Activated CD4-positive, alpha-beta T cell treated with anti-CD3 and anti-CD28 coated beads, Interleukin-2, amount 50 U/mL, for 1 hour (primary cell): ENCODE data around the gene ELFN1.

Experiments used
- DNase-seq: peaks from one replicate; pipeline ENCODE4 v3.0.0-alpha.2; 2020

Gene ELFN1

DNA sequence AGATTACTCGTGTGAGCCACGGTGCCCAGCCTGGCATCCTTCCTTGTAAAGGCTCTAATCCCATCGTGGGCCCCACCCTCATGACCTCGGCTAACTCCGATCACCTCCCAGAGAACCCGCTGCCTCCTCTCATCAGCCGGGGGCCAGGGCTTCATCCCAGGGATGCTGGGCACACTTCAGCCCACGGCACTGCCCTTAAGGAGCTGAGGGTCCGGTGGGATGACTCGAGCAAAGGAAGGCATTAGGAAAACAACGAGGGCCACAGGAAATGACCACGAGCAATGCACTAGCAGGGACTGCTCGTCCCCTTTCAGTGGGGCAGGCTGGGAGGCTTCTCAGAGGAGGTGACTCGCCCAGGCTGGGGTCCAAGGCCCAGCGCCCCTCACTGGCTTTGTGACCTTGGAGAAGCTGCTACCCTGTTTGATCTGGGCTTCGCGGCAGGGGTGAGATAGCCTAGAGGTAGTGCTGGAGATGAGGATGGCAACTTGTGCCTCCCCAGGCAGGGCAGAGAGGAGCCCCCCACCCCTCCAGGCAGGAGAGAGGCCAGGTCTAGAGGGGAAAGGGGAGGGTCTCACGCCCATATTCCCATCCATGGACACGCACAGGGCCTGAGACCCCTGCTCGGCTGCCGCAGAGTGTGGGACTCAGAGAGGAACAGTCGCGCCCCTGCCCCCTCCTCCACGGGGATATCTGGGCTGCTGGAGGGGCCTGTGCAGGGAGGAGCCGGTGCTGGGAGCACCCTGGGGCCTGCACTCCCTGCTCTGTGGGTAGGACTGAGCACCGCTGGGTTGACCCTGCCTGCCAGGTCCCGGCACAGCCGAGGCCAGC lies 26.8 kb downstream of the ELFN1 start:
- no peak for DNase-seq

DNA sequence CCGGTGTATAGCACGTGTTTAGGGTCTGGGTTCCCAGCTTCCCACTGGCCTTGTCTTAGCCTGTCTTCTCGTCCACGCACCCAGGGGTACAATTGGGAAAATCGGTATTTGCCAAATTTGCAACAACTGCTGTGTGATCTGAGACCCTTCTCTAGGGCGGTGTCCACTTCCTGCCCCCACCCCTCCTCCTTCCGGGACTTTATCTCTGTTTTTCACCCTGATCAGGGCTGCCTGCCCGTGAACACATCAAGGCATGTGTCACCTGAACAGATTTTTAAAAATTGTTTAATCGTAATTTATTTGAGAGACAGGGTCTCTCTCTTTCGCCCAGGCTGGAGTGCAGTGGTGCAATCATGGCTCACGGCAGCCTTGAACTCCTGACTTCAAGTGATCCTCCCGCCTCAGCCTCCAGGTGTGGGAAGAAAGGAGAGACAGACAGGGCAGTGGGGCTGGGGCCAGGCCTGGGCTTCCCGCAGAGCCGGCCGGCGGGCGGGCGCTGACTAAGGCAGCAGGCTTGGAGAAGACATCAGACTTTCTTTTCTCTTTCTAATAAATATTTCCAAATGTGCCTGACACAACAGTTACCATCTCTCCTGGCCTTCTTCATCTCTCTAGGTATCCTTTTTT lies 27.5 kb downstream of the ELFN1 start:
- DNase-seq = no peak

- DNase-seq = no peak
Observed at GRCh38 chr7:1698201-1698600, 28.1 kb downstream of the ELFN1 start.

GRCh38 chr7:1698951-1699350 lies 28.9 kb downstream of the ELFN1 start:
- no peak for DNase-seq

DNA sequence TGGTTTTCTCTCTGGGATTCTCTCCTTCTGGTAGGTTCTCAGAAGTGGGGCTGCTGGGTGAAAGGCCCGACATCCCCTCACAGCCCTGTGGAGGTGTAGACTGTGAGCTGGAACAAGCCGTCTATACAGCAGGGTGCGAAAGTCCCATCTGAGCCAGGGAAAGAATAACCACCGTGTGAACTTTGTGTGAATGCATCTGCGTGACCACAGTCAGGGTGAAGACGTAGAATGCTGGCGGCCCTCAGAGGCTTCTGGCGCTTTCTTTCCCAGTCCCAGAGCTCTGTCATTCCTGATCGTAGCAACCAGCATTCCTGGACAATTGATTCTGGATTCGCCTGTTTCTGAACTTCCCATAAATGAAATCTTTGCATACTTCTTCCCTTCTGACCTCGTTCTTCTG lies 30.0 kb downstream of the ELFN1 start:
- DNase-seq = no peak

DNA sequence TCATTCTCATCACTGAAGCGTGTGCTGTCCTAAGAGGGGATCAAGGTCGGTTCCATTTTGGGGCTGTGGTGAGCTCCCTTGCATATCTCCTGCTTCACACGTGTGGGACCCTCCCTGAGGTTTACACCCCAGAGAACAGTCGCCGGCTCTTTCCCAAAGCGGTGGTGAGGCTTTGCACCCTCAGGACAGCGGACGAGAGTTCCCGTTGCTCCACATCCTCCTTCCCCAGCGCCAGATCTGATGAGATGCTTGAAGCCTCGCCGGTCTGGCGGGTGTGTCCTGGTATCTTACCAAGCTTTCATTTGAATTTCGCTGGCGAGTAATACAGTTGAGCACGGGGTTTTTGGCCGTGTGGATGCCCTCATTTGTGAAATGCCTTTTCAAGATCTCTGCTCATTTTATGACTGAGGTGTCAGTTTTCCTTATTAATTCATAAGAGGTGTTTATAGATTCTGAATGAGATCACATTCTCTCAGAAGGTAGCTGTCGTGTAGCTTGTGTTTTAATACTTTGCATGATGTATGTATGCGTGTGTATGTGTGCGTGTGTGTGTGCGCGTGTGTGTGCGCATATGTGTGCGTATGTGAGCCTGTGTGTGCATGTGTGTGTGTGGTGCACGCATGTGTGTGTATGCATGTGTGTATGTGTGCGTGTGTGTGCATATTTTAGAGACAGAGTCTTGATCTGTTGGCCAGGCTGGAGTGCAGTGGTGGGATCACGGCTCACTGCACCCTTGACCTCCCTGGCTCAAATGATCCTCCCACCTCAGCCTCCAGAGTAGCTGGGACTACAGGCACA lies 30.7 kb downstream of the ELFN1 start:
- no peak for DNase-seq

- no peak for DNase-seq
Observed at GRCh38 chr7:1702652-1703051, 32.6 kb downstream of the ELFN1 start.

- no peak for DNase-seq
Observed at GRCh38 chr7:1703441-1703840, 33.4 kb downstream of the ELFN1 start.

DNA sequence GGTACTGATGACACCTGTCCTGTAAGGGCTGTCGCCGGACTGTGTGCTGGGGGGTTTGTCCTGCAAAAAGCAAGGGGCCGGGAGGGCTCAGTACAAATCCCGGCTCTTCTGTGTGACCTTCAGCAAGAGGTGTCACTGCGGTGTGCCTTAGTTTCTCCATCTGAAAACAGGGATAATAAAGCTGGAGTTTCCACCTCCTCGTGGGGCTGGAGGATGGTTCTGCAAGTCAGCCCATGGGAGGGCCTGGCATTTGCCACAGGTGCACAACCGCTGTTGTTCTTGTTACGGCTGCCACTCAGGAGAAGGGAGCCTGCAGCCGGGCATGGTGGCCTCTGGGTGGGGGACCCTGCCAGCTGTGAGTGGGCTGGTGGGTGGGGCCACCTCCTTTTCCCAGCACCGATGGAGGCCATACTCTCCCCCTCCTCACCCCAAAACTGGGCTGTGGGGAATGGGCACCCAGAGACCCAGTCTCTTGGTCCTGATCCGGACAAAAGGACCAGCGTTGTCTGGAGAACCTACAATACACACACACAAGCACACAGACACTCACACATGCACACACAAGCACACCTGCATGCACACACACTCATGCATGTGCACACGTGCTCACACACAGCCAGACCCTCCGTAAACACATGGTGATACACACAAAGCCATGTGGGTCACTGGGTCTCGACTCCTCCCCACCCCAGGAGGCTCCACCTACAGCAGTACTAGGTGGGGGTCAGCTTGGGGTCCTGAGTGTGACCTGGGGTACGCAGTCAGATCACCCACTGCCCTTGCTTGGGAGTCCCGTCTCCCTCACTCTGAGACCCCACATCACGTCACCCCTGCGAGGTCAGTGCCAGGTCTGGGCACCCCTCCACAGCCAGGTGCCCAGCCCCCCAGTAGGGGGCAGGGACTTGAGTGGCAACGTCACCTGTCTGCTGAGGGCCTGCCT lies 34.1 kb downstream of the ELFN1 start:
- DNase-seq = no peak

GRCh38 chr7:1704811-1705738 lies 35.0 kb downstream of the ELFN1 start:
- DNase-seq = no peak

DNA sequence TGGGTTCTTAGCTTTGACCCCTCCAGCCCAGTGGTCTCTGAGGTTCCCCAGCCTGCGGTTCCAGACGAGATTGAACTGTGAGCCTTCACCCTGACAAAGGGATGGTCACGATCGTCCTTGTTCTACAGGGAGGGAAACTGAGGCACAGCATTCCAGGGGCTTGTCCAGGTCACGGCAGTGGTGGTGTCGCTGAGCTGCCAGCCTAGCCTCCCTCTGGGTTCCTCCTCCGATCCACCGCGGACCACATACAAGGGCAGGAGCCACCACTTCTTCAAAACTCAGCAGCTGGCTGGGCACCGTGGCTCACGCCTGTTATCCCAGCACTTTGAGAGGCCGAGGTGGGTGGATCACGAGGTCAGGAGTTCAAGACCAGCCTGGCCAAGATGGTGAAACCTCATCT lies 35.8 kb downstream of the ELFN1 start:
- DNase-seq = no peak

- DNase-seq = no peak
Observed at GRCh38 chr7:1706381-1706720, 36.3 kb downstream of the ELFN1 start.

- DNase-seq = no peak
Observed at GRCh38 chr7:1706721-1707613, 36.9 kb downstream of the ELFN1 start.

DNA sequence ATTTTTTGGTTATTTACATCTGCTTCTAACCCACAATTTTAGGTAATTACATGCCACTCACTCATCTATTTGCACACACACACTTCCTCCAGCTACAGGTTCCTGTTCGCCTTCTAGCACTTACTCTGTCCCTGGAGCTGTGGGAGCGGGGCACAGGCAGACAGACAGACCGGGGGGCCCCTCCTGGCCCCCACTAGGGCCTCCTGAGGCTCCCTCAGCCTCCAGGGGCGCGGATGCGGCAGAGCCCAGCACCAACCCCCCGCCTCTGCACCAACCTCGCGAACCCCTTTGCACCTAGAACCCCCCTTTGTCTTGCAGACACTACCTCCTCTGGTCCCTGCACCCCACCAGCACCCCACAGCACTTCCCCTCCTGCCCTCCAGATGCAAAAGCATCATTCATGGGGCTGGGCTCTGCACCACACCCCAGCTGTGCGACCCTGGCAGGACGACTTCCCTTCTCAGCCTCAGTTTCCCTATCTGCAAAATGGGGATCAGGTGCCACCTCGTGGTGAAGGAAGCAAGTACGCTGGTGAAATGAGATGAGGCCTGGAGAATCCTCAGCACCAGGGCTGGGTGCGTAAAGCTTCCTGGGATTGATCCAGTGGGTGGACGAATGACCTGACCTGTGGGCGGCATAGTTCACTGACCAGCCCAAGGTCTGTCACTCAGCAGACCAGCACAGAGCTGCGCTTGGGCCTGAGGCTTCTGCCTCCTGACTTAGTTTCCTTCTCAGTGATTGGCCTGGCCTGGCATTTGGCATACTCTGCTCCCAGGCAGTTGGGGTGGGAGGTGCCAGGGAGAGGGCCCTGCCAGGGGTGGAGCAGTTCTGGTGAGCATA lies 37.9 kb downstream of the ELFN1 start:
- no peak for DNase-seq

DNA sequence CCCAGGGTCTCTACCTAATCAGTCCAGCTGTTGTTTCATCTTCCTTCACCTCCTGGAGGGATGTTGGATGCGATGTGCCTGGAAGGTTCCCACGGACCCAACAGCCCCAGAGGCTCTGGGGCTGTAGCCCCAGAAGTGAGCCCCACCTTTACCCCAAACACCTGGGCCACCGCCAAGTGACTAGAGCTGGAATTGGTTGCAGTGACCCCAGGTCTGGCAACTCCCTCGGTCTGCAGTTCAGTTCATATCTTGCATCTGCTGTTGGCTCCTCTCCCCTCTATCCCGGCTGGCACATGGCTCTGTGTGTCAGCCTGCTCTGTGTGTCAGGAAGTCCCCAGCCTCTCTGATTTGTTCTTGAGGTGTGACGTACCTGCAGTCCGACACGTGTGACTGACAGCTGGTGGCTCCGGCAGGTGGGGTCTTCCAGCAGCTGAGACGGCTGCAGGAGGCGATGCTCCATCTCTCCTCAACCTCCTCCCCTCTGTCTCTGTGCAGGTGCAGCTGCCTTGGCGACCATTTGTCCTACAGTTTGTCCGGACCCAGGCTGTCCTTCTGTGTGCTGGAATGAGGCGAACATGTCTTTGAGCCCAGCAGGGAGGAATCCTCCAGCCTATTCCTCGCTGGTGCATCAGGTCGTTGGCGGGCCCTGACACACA lies 38.6 kb downstream of the ELFN1 start:
- no peak for DNase-seq

- DNase-seq = no peak
Observed at GRCh38 chr7:1709281-1709680, 39.2 kb downstream of the ELFN1 start.

DNA sequence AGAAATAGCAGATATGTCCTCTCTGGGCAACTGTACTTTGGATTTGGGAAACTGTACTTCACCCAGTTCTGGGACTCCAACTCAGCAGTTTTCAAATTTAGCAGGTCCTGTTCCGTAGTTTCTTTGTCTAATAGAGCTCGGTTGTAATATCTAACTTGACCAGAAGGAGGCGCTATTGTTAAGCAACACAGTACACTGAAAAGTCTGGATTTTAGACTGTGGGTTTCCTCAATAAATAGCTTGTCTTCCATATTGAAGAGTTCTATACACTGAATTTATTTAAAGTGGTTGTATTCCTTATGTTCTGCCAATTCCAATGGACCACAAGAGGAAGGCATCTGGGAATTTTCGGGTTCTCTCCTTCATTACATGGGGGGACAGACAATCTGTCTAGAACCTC lies 39.8 kb downstream of the ELFN1 start:
- no peak for DNase-seq

- DNase-seq = no peak
Observed at GRCh38 chr7:1710936-1711335, 40.9 kb downstream of the ELFN1 start.

GRCh38 chr7:1712907-1713501 lies 42.9 kb downstream of the ELFN1 start:
- no peak for DNase-seq
